ENCODE data around the gene SNX27. TPM values are rescaled to one million over a fixed set of nuclear protein-coding genes. Genes with fewer than 3 reads are reported as not detected.

SNX27 gene
- total RNA-seq, 1 donor from 2014 or later = 50.0 TPM

DNA sequence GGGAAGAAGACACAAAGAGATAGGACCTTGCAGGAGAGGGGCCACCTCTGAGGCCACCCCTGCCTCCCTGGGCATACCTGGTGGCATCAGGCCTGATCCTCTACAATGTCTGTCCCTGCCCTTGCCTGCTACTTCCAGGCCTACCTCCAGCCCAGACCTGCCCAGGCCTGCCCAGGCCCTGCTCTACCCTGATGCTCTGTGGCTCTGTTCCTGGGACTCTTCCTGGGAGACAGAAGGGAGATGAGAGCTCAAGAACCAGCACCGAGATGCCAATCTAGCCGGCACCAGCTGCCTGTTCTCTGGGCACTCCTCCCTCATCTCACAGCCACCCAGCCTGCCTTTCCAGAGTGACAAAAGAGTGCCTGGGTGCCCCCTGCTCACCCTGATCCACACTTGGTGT is 102.0 kb downstream of the SNX27 start:
- H3K27ac Mint-ChIP-seq = no peak overlapping the region
- no peaks in the 10 kb centered on the region for H3K36me3 Mint-ChIP-seq (ENCODE audit: insufficient read depth)
- peaks cover 21% of the 10 kb centered on the region for H3K27me3 Mint-ChIP-seq
- DNase-seq (ENCODE audit: low spot score, unreplicated experiment) = no peak
- no peaks in the 10 kb centered on the region for H3K9me3 Mint-ChIP-seq (ENCODE audit: low read depth)
- TF ChIP-seq, protein P1, sequence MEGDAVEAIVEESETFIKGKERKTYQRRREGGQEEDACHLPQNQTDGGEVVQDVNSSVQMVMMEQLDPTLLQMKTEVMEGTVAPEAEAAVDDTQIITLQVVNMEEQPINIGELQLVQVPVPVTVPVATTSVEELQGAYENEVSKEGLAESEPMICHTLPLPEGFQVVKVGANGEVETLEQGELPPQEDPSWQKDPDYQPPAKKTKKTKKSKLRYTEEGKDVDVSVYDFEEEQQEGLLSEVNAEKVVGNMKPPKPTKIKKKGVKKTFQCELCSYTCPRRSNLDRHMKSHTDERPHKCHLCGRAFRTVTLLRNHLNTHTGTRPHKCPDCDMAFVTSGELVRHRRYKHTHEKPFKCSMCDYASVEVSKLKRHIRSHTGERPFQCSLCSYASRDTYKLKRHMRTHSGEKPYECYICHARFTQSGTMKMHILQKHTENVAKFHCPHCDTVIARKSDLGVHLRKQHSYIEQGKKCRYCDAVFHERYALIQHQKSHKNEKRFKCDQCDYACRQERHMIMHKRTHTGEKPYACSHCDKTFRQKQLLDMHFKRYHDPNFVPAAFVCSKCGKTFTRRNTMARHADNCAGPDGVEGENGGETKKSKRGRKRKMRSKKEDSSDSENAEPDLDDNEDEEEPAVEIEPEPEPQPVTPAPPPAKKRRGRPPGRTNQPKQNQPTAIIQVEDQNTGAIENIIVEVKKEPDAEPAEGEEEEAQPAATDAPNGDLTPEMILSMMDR (IDR thresholded peaks at IDR 0.05; ENCODE audit: unreplicated experiment) = no peak
- peaks cover 44% of the 10 kb centered on the region for H3K4me1 Mint-ChIP-seq (ENCODE audit: low read depth)
- no peak overlapping the region for H3K4me3 Mint-ChIP-seq (ENCODE audit: low read depth)

- Mint-ChIP-seq H3K4me1 (ENCODE audit: low read depth) (peaks cover 44% of the 10 kb centered on the region), H3K27me3 (peaks cover 30% of the 10 kb centered on the region), H3K27ac (peak overlapping the region; percentile 12), H3K4me3 (ENCODE audit: low read depth) (peak overlapping the region; percentile 73), H3K36me3 (ENCODE audit: insufficient read depth) (no peaks in the 10 kb centered on the region), H3K9me3 (ENCODE audit: low read depth) (no peaks in the 10 kb centered on the region)
- no peak for DNase-seq (ENCODE audit: low spot score, unreplicated experiment)
- TF ChIP-seq, protein P1 (IDR thresholded peaks at IDR 0.05; ENCODE audit: unreplicated experiment) = no peak
These were observed 103.2 kb downstream of the SNX27 start for GRCh38 chr1:151714820-151715725.

DNA sequence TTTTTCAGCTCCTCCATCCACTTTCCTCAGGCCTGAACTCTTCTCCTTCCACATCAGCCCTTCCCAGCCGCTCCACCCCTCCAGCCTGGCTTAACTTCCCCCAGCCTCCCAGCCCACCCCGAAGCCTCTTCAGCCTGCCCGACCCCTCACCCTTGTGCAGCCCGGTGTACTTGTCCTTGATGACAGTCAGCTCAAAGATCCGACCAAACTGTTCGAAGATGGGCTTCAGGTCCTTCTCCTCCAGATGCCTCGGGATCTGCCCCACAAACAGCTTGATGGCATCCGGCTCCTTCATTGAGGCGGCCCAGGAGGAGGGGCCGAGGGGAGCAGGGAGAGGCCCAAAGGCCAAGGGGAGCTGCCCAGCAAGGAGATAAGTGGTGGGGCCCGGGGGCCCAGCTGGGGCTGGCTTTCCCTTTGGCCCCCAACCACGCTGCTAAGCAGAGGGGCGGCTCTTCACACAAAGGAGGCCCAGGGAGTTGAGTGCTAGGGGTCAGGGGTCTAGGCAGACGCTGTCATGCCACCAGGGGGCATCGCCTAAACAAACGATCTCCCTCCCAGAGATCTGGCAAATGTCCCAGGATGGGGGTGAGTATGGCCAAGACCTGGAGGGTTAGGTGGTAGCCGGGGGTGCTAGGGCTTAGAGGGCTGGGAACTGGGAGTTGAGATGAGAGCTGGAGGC is 104.0 kb downstream of the SNX27 start:
- peak overlapping the region; percentile 73 for H3K4me3 Mint-ChIP-seq (ENCODE audit: low read depth)
- H3K27ac Mint-ChIP-seq = no peak overlapping the region
- TF ChIP-seq, protein P1 (IDR thresholded peaks at IDR 0.05; ENCODE audit: unreplicated experiment) = peak; percentile 52
- H3K27me3 Mint-ChIP-seq = peaks cover 38% of the 10 kb centered on the region
- no peaks in the 10 kb centered on the region for H3K9me3 Mint-ChIP-seq (ENCODE audit: low read depth)
- DNase-seq (ENCODE audit: low spot score, unreplicated experiment) = no peak
- no peaks in the 10 kb centered on the region for H3K36me3 Mint-ChIP-seq (ENCODE audit: insufficient read depth)
- H3K4me1 Mint-ChIP-seq (ENCODE audit: low read depth) = peaks cover 48% of the 10 kb centered on the region

GRCh38 chr1:151716405-151716762 is 104.5 kb downstream of the SNX27 start:
- peak overlapping the region; percentile 73 for H3K4me3 Mint-ChIP-seq (ENCODE audit: low read depth)
- peaks cover 41% of the 10 kb centered on the region for H3K27me3 Mint-ChIP-seq
- no peak for DNase-seq (ENCODE audit: low spot score, unreplicated experiment)
- H3K4me1 Mint-ChIP-seq (ENCODE audit: low read depth) = peaks cover 48% of the 10 kb centered on the region
- no peaks in the 10 kb centered on the region for H3K9me3 Mint-ChIP-seq (ENCODE audit: low read depth)
- H3K36me3 Mint-ChIP-seq (ENCODE audit: insufficient read depth) = no peaks in the 10 kb centered on the region
- TF ChIP-seq, protein P1 (IDR thresholded peaks at IDR 0.05; ENCODE audit: unreplicated experiment) = no peak
- no peak overlapping the region for H3K27ac Mint-ChIP-seq

- peak; percentile 37 for DNase-seq (ENCODE audit: low spot score, unreplicated experiment)
- H3K27me3 Mint-ChIP-seq = peaks cover 47% of the 10 kb centered on the region
- H3K4me3 Mint-ChIP-seq (ENCODE audit: low read depth) = peak within 1 kb of the TSS; percentile 73
- TF ChIP-seq, protein P1 (IDR thresholded peaks at IDR 0.05; ENCODE audit: unreplicated experiment) = no peak
- H3K36me3 Mint-ChIP-seq (ENCODE audit: insufficient read depth) = no peaks in the 10 kb centered on the region
- H3K27ac Mint-ChIP-seq = peak within 1 kb of the TSS; percentile 9
- H3K9me3 Mint-ChIP-seq (ENCODE audit: low read depth) = no peaks in the 10 kb centered on the region
- H3K4me1 Mint-ChIP-seq (ENCODE audit: low read depth) = peaks cover 45% of the 10 kb centered on the region
These were observed 105.2 kb downstream of the SNX27 start, which contains the start of gene CELF3 for GRCh38 chr1:151716771-151717631. Gene CELF3 (minus strand): TSS chr1:151716803. CDS start chr1:151716020, 783 bp downstream.

All from progenitor cell of endocrine pancreas (in vitro differentiated cells).